H1 (cell line): ENCODE measurements around the gene SP8.

Experiments
- BCL11A ChIP-seq, 2 experiments: IDR thresholded peaks; one replicate each; pipeline ENCODE4 v1.6.1; 2011; ENCODE audit warnings: low read depth in 2 of 2, low read length in 2 of 2, mild to moderate bottlenecking in 2 of 2
- CBX5 ChIP-seq: fragments of 300-800, 300-1000 bp; sonication (generic); IDR thresholded peaks from 2 replicates; pipeline ENCODE4 v1.7.1; 2016; ENCODE audit warnings: antibody characterized with exemption, low read length, low read depth
- CREB1 ChIP-seq: IDR thresholded peaks from 2 replicates; pipeline ENCODE4 v1.6.1; 2012; ENCODE audit warnings: inconsistent platforms
- CTCF ChIP-seq, 3 experiments: IDR thresholded peaks; 1 replicate in 2 of 3; 2 replicates in 1 of 3; pipeline versions ENCODE4 v1.5.1 to v1.6.1; 2011; ENCODE audit warnings: low read length in 3 of 3, mild to moderate bottlenecking in 3 of 3, inconsistent platforms in 2 of 3, low read depth in 1 of 3, moderate library complexity in 1 of 3; ENCODE audit not compliant: insufficient read depth in 1 of 3; ENCODE audit errors: control extremely low read depth in 1 of 3
- EP300 ChIP-seq, 2 experiments: IDR thresholded peaks; 1 replicate in 1 of 2; 2 replicates in 1 of 2; pipeline ENCODE4 v1.6.1; 2011 to 2012; ENCODE audit warnings: low read depth in 2 of 2, low read length in 2 of 2, mild to moderate bottlenecking in 2 of 2, borderline replicate concordance in 1 of 2, inconsistent platforms in 1 of 2, moderate library complexity in 1 of 2
- EZH2 ChIP-seq: fragments of 200-600 bp; sonication (generic); IDR thresholded peaks from 2 replicates; pipeline ENCODE4 v1.7.1; 2012; ENCODE audit warnings: low read depth, mild to moderate bottlenecking, moderate library complexity, low read length, inconsistent platforms; ENCODE audit not compliant: severe bottlenecking
- POLR2A ChIP-seq, 2 experiments: IDR thresholded peaks; 1 replicate in 1 of 2; 2 replicates in 1 of 2; pipeline ENCODE4 v1.6.1; 2011; ENCODE audit warnings: low read depth in 2 of 2, low read length in 2 of 2, mild to moderate bottlenecking in 2 of 2; ENCODE audit errors: control extremely low read depth in 1 of 2
- SIN3A ChIP-seq, 2 experiments: IDR thresholded peaks in 1 of 2; conservative IDR thresholded peaks in 1 of 2; 2 replicates each; pipeline ENCODE4 v1.6.1; 2011 to 2012; ENCODE audit warnings: low read length in 2 of 2, improper control_type of control experiment in 1 of 2, low read depth in 1 of 2, mild to moderate bottlenecking in 1 of 2
- SP2 ChIP-seq: IDR thresholded peaks from 2 replicates; pipeline ENCODE4 v1.6.1; 2012; ENCODE audit warnings: mild to moderate bottlenecking, low read length, inconsistent platforms
- TAF1 ChIP-seq: IDR thresholded peaks from 2 replicates; pipeline ENCODE4 v1.6.1; 2011; ENCODE audit warnings: mild to moderate bottlenecking, low read depth, low read length
- TAF7 ChIP-seq: optimal IDR thresholded peaks from 2 replicates; pipeline ENCODE3; 2011; ENCODE audit warnings: low read depth, mild to moderate bottlenecking, inconsistent platforms, low read length, moderate library complexity, borderline replicate concordance
- USF2 ChIP-seq: IDR thresholded peaks from 2 replicates; pipeline ENCODE4 v1.6.1; 2011; ENCODE audit warnings: low read length, improper control_type of control experiment

DNA sequence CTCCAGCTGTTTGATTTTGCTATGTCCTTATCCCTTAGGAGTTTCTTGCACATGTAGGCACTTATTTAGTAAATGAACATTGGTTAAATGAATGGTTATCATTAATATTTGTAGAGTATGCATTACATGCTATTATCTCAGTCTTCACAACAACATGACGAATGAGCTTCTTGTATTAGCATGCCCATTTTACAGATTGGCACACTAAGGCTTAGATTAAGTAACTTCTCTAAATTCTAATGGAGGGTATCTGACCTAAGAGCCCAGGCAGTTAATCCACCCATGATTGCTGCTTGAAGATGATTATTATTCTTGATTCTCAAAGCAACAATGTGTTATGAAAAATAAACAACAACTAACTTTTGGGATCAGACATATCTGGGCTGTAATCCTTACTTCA is 32.7 kb downstream of the SP8 start:
- TF ChIP-seq BCL11A (IDR thresholded peaks at IDR 0.05; ENCODE audit: low read depth in 2 of 2, low read length in 2 of 2) (no peak), EP300 (IDR thresholded peaks at IDR 0.05; ENCODE audit: borderline replicate concordance in 1 of 2, low read depth in 2 of 2, low read length in 2 of 2) (no peak), CTCF (IDR thresholded peaks at IDR 0.05; ENCODE audit: control extremely low read depth in 1 of 3, insufficient read depth in 1 of 3, low read depth in 1 of 3, low read length in 3 of 3) (no peak), POLR2A (IDR thresholded peaks at IDR 0.05; ENCODE audit: control extremely low read depth in 1 of 2, low read depth in 2 of 2, low read length in 2 of 2) (no peak), SIN3A (conservative IDR thresholded peaks at IDR 0.05 in 1 of 2, IDR thresholded peaks at IDR 0.05 in 1 of 2; ENCODE audit: low read depth in 1 of 2, low read length in 2 of 2) (no peak), USF2 (no peak), CBX5 (no peak), SP2 (no peak), CREB1 (no peak), TAF1 (no peak), TAF7 (no peak), EZH2 (no peak)
